ENCODE results near the gene FAM153A.
"Not testable (repeated sequence)": the region's sequence is repeated elsewhere in the genome, so short reads cannot be mapped to it uniquely, and the experiment has no call there.

The FAM153A gene

DNA sequence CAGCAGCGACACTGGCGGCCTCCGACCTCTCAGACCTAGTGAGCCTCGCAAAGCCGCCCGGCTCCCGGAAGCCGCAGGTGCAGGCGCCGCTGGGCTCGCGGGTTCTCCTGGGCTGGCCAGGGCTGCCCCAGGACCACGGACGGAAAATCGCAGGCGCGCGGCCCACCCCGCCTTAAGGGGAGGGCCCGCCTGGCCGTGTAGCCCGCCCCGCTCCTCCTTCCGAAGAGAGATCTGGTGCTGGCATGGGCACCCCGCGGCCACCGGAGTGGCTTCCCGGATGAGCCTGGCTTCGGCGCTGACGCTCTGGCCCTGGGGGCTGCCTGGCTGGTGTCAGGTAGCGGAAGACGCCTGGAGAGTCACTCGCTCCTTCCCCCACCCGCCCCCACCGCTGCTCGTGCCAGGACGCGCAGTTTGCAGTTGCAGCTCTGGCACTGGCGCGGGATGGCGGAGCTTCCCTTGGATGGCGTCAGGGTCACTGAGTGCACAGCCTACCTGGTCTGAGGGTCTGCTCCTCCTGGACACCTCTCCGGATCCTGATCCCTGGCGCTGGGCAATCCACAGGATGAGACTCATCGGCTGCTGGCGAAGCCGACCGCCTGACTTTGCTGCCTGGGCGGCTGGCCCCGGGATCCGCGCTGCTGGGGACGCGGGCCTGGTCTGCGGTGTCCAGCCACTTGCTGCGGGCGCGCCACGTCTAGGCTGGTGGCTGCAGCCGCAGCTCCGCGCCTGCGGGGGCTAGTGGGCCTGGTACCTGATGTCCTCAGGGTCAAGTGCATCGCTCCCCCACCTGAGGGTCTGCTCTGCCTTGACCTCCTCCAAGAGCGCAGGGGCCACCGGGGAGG lies at the start of gene FAM153A:
Gene FAM153A, minus strand, starts transcription at position 108 of the 842 bp plus-strand sequence.
- DNase-seq (ENCODE audit: low read depth in 3 of 3): not testable (repeated sequence)

DNA sequence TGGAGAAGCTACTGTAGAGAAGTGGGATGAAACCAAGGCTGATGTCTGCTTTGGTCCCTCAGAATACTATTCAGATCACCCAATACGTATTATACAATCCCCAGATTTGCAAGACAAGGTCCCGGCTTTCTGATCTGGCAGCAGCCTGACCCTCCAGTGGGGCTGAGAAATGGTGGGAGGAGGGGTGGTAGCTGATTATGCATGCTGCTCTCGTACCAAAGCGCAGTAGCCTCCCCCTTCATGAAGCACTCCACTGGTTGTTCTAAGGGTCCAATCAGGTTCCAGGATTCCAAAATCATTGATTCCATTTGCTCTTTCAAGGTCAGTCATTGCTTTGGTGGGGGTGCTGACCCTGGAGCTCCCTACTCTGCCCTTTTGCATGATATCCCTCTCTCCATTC lies 49.6 kb upstream of the FAM153A start:
- DNase-seq (ENCODE audit: low read depth in 3 of 3): not testable (repeated sequence)

DNA sequence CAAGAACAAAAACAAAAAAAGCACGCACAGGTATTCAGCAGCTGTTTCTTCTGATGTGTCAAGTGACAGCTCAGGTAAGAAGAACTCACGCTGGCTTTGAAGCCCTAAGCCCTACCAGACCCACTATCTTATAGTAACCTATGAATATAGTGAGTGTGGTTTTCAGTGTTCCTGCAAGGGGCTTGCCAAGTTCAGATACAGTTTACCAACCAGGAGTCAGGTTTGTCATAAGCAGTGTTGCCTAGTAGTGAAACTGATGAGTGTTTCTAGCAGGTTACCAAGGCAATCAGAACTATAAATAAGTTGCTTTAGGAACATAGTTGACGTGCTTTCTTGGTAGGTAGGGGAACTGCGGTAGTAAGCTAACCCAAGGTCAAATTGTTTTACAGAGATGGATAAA lies 43.4 kb upstream of the FAM153A start:
- not testable (repeated sequence) for DNase-seq (ENCODE audit: low read depth in 3 of 3)

DNA sequence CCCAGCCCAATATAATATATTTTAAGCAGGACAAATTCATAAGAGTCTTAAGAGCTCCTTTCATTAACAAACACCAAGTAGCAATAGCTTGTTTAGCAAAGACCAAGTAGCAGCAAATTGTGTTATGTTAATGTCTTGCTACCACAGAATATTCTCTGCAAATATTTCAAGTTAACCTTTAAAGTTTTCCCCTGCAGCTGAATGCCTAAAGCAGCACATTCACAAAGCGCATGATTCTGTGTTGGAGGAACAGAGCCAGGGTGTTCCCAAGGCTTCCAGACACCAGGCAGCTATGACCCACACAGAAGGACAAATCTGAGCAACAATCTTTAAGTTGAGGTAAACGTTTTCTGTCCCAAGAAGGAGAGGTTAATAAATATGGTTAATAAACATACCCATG lies 42.1 kb upstream of the FAM153A start:
- not testable (repeated sequence) for DNase-seq (ENCODE audit: low read depth in 3 of 3)

DNA sequence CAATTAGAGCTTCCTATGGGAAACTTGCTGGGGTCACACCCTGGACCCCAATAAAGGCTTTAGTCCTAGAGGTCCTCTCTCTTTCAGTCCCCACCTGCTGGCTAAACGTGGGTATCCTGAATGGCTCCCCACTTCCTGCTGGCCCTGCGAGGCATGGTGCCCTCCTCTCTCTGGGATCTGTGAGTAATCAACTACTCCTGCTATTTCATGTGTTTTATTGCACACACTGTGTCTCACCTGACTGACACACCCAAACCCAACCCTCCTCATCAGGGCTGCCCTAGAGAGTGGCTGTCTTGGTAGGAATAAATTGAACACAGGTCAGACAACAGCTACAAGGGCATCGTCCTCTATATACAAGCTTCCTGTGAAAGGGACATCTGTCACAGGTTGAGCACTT lies 39.8 kb upstream of the FAM153A start:
- DNase-seq (ENCODE audit: low read depth in 3 of 3): not testable (repeated sequence)

DNA sequence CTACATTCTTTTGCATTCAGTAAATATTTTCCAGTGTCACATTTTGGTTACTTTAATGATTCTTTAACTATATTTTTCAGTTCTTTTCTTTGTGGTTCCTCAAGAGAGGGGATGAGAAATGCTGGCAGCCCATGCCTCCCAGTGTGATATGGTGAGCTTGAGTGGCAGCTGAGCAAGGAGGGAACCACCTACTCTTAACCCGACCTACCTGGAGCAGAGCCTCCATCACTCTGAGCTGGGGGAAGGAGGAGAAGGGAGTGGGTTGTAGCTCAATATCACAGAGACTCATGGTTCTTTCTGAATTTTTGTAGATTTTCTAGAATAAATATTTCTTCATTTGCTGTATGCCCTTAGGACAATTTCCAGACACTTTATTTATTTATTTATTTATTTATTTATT lies 37.0 kb upstream of the FAM153A start:
- DNase-seq (ENCODE audit: low read depth in 3 of 3): not testable (repeated sequence)

DNA sequence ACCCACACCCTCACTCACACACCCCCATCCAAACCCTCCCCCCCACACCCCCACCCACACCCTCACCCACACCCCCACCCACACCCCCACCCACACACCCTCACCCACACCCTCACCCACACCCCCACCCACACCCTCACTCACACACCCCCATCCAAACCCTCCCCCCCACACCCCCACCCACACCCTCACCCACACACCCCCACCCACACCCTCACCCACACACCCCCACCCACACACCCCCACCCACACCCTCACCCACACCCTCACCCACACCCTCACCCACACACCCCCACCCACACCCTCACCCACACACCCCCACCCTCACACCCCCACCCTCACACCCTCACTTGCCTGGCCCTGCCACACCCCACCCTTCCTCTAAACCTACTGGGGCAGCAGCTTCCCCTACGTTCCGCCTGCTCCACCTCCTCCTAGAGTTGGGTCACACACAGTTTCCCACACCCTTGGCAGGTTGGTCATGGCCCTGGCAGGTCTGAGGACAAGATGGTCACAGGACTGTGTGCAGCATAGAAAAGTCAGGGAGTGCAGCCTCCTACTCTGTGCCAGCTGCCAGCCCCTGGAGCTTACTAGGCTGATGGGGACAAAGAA lies 30.2 kb upstream of the FAM153A start:
- DNase-seq (ENCODE audit: low read depth in 3 of 3): not testable (repeated sequence)

DNA sequence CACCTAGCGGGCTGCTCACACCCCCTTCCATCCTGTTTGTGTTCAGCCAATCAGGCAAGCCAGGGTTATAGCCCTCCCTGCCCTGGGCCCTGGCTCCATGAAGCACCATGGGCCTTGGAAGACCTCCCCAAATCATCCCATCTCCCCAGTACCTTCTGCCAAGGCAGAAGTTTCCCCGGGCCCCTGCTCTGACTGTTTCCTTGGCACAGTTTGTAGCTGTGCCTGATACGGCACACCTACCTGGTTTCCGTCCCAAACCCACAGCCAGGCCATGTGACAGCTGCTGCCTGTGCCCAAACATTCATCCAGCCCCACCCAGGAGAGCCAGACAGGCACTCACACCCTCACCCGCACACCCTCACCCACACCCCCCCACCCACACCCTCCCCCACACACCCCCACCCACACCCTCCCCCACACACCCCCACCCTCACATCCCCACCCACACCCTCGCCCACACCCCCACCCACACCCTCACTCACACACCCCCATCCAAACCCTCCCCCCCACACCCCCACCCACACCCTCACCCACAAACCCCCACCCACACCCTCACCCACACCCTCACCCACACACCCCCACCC lies 29.6 kb upstream of the FAM153A start:
- not testable (repeated sequence) for DNase-seq (ENCODE audit: low read depth in 3 of 3)

DNA sequence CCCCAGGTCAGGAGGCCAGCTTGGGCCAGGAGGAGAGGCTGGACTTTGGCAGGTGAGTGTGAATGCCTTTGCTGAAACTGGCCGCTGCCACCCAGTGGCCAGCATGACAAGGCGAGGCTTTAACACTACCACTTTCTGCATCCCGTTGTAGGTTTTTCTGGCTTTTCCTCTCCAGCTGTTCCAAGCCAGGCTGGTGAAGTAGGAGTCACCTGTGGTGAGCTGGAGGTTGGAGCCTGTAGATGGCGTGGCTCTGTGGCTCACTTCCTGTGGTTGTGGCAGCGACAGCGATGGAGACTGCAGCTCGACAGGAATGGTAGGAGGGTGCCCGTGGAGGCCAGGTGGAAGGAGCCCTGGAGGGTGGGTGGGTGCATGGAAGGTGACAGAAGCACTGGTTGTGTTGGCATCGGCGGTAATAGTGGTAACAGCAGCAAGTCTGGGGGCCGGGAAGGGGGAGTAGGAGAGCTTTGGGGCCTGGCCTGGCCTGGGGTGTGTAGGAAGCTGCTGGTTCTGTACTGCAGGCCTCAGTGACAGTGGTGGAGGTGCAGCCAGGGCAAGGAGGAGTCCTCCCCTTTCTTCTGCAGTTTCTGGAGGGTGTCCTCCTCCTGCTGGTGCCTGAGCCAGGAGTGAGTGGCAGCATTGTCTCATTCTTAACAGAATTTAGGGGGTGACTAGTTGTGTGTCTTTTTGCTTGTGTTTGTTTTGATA lies 26.7 kb upstream of the FAM153A start:
- DNase-seq (ENCODE audit: low read depth in 3 of 3): not testable (repeated sequence)

DNA sequence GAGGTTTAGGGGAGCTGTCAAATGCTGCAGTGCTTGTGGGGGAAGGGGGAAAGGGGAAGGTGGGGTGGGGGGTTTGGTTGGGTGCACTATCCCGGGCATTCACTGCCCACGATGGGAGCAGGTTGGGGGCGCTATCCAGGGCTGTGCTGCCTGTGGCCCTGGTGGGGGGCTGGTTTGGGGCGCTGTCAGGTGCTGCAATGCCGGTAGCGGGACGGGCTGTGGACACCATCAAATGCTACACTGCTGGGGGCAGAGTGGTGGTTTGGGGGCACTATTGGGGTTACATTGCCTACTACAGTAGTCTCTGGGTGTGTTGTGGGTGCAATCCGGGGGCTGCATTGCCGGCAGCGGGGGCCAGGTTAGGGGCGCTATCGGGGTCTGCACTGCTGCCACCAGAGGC lies 25.7 kb upstream of the FAM153A start:
- DNase-seq (ENCODE audit: low read depth in 3 of 3): not testable (repeated sequence)

DNA sequence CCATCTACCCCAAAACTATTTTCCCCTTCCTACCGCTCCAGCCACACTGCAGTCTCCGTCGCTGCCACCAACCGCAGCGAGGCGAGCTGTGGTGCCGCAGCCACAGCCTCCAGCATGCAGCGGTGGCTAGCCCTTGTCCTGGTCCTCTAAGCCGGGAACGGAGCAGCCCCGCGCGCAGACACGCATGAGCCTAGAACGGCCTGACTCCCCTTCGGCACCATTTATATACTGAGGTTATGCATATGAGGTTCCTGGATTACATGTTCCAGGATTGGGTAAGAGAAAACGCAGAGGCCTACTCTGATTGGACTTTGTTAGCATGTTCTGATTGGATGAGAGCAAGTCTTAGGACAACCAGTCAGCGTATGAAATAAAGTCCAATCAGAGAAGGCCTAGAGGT lies 24.6 kb upstream of the FAM153A start:
- not testable (repeated sequence) for DNase-seq (ENCODE audit: low read depth in 3 of 3)

DNA sequence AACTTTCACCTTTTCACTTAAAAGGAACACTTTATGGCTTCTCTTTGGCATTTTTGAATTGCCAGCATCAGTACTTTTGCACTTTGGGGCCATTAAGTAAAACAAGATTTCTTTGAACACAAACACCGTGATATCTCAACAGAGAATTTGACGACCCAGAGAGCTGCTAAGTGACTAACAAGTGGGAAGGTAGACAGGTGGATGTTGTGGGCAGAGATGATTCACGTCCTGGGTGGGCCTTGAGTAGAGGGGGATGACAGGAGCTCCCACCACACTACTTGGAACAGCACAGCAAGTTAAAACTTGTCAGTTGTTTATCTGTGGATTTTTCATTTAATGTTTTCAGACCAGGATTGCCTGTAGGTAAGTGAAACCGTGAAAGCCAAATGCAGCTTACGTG lies 18.7 kb upstream of the FAM153A start:
- peak in 1 of 3 experiments; percentile 4 for DNase-seq (ENCODE audit: low read depth in 3 of 3)

DNA sequence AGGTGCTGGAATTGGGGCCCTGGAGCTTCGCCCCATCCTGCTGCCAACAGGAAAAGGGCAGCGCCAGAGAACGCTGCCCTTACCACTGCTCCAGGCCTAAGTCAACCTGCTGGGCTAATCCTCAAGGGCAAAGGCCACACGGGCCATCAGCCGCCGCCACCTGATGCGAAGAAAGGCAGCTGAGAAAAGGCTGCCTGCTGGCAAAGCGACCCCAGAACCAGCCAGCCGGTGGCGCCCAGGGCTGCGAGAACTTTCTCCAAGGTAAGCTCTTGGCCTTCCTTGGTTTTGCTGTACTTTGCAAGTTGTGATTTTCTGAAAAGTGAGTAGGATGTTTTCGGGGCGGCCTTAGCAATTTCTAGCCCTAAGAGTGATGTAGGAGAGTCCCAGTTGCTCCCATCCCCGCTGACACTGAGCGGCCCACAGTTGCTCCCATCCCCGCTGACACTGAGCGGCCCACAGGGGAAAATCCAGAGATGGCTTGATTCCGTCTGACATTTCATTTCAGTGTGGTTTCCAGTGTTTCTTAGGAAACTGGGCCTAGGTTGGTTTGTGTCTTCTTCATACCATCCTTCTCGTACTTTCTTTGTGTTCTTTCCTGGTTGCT lies 15.6 kb upstream of the FAM153A start:
- peak in 1 of 3 experiments; percentile 13 for DNase-seq (ENCODE audit: low read depth in 3 of 3)

DNA sequence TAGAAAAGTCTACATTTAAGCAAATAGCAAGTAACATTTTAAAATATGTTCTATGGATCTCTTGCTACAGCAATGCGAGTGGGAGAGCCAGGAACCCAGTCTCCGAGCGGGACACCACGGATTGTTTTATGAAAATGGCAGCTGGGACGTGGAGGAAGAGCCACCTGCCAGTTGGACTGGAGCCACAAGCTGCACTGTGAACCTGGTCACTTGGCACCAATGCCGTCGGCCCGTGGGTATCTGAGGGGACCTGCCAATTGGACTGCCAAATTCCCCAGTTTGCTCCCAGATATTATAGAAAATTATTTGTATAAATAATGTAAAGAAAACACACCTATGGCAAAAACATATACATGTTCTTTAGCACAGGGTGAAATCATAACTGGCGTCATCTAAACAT lies 10.6 kb upstream of the FAM153A start:
- not testable (repeated sequence) for DNase-seq (ENCODE audit: low read depth in 3 of 3)

DNA sequence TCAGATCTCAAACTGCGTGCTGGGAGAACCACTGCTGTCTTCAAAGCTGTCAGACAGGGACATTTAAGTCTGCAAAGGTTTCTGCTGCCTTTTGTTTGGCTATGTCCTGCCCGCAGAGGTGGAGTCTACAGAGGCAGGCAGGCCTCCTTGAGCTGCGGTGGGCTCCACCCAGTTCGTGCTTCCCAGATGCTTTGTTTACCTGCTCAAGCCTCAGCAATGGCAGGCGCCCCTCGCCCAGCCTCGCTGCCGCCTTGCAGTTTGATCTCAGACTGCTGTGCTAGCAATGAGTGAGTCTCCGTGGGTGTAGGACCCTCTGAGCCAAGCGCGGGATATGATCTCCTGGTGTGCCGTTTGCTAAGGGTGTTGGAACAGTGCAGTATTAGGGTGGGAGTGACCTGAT lies 8.9 kb upstream of the FAM153A start:
- DNase-seq (ENCODE audit: low read depth in 3 of 3): not testable (repeated sequence)

DNA sequence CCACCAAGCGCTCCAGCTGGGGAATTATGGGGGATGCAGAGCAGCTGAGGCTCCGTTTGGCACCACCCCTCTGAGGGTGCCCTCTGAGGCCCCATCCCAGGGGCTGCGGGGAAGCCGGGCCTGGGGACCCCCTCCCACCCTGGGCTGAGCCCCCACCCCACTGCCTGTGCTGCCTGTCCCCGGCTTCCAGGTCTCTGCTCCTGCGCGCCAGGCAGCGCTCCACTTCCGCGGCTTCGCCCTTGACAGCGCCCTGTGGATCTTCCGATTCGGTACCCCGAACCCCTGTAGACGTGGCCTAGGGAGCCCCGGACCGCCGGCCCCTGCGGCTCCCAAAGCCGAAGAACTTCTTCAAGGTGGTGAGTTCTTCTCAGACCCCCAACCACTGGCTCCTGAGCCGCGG lies 530 bp downstream of the FAM153A start:
- not testable (repeated sequence) for DNase-seq (ENCODE audit: low read depth in 3 of 3)

DNA sequence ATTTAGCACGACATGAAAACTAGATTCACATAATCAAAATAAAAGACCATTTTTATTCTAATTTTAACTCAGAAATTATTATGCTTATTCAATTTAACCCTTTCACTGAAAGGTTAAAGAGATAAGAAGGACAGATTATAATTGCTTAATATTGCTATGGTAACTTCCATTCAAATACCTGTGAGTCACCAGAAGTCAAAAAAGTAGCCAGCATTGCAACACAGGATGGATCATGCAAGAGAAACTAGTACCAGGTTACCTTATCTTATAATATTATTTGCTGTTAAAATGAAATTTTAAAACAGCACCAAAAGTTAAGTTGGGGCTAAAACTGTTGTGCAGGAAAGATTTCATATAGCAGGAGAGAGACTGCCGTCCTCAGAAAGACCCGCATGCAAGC lies 11.5 kb downstream of the FAM153A start:
- DNase-seq (ENCODE audit: low read depth in 3 of 3): not testable (repeated sequence)

DNA sequence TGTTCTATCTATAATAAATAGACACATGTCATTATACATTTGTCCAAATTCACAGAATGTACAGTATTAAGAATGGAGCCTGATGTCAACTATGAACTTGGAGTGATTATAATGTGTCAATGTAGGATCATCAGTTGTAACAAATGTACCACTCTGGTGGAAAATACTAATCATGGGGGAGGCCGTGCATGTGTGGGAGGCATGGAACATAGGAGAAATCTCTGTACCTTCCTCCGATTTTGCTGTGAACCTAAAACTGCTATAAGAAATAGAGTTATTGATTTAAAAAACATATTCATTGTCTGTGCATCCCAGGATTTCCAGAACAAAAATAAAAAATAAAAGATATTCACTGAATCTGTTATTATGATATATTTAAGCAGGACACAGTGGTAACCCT lies 12.1 kb downstream of the FAM153A start:
- peak in 2 of 3 experiments; percentile 7 to 27 for DNase-seq (ENCODE audit: low read depth in 3 of 3)

DNA sequence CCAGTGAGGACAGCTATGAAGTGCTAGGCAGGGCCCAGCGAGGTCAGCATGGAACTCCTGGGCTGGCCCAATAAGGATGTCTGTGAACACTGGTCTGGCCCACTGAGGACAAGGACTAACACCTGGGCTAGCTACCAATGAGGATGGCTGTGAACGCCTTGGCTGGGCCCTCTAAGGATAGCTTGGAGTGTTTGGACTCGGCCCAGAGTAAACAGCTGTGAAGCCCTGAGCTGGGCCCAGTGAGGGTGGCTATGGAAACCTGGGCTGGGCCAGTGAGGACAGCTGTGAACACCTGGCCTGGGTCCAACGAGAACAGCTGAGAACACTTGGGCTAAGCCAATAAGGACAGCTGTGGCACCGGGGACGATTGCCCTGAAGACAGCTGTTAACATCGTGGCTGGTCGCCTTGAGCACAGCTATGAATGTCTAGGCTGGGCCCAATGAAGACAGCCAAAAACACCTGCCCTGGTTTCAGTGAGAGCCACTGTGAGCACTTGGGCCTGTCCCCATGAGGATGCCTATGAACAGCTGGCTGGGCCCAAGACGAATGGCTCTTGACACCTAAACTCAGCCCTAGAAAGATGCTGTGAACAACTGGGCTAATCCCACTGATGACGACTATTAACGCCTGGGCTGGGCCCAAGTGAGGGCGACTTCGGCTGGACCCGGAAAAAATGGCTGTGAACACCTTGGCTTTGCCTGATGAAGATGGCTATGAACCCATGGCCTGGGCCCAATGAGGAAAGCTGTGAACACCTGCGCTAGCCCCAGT lies 18.8 kb downstream of the FAM153A start:
- not testable (repeated sequence) for DNase-seq (ENCODE audit: low read depth in 3 of 3)

DNA sequence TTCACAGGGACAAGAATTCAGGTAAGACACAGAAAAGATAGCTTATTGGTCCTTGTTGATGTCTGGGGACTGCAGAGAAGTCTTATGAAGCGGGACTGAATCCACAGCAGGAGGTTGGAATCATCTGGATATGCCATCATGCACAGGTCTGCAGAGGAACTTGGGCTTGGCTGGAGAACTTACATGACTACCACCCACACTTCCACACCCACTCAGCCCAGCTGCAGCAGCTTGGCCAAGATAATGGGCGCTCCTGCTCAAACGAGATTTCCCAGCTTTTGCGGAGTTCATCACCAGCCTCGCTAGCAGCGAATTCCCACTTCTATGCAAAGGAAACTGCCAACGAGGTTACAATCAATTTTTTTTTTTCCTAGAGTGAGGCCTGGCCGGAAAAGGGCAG lies 21.7 kb downstream of the FAM153A start:
- not testable (repeated sequence) for DNase-seq (ENCODE audit: low read depth in 3 of 3)

DNA sequence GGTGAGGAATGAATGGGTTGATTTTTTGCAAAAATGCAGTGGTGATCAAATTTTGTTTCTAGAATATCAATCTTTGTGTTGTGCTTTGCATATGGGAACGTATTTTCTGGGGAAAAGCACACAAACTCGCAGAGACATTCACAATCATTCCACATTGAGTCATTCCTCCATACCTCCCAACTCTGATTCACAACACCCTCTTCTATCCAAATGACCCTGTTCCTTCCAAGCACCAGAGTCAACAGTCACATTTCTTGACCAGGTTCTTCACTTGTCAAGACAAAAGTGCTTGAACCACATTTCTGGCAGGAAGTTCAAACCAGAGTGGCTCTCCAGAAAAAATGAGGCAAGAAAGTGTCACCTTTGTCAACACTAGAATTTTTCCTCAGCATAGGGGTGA lies 35.3 kb downstream of the FAM153A start:
- not testable (repeated sequence) for DNase-seq (ENCODE audit: low read depth in 3 of 3)

Measured in stimulated activated CD4-positive, alpha-beta T cell treated with anti-CD3 and anti-CD28 coated beads, TNF-alpha, amount 100 ng/mL, for 4 hours (primary cell).